H9 (cell line): ENCODE results near the gene WDR36. TPM values are rescaled to one million over a fixed set of nuclear protein-coding genes. Genes with fewer than 3 reads are reported as not detected.
A peak's percentile ranks its signal among the peaks of the same experiment; 100 is the strongest.

ENCODE experiments used
- DNase-seq: peaks from one replicate; pipeline ENCODE4 v3.0.0-alpha.2; 2017
- H2AFZ ChIP-seq: one replicate; pipeline ENCODE4 v1.6.1; 2013; ENCODE audit warnings: mild to moderate bottlenecking, low read length, control low read depth, moderate library complexity
- H2AK5ac ChIP-seq: 2 replicates; pipeline ENCODE4 v1.6.1; 2013; ENCODE audit warnings: low read length, control low read depth, mixed read lengths; ENCODE audit not compliant: insufficient read length
- H2BK120ac ChIP-seq: one replicate; pipeline ENCODE4 v1.6.1; 2013; ENCODE audit warnings: low read depth, mild to moderate bottlenecking, low read length, control low read depth, inconsistent platforms; ENCODE audit not compliant: poor library complexity, severe bottlenecking
- H2BK12ac ChIP-seq: 2 replicates; pipeline ENCODE4 v1.6.1; 2013; ENCODE audit warnings: low read length, control low read depth, mixed read lengths, low read depth; ENCODE audit not compliant: insufficient read length
- H2BK15ac ChIP-seq: 2 replicates; pipeline ENCODE4 v1.6.1; 2013; ENCODE audit warnings: low read depth, low read length, control low read depth
- H2BK20ac ChIP-seq: one replicate; pipeline ENCODE4 v1.6.1; 2013; ENCODE audit warnings: low read depth, mild to moderate bottlenecking, low read length, control low read depth, inconsistent platforms; ENCODE audit not compliant: poor library complexity, severe bottlenecking
- H2BK5ac ChIP-seq: 2 replicates; pipeline ENCODE4 v1.6.1; 2013; ENCODE audit warnings: low read length, control low read depth, mixed read lengths; ENCODE audit not compliant: insufficient read length
- H3K14ac ChIP-seq: 2 replicates; pipeline ENCODE4 v1.6.1; 2013; ENCODE audit warnings: low read length, control low read depth; ENCODE audit not compliant: insufficient read depth
- H3K18ac ChIP-seq: 2 replicates; pipeline ENCODE4 v1.6.1; 2013; ENCODE audit warnings: low read depth, mild to moderate bottlenecking, mixed read lengths, low read length, control low read depth; ENCODE audit not compliant: insufficient read length
- H3K23ac ChIP-seq: 2 replicates; pipeline ENCODE4 v1.6.1; 2013; ENCODE audit warnings: low read length, control low read depth, mixed read lengths, low read depth; ENCODE audit not compliant: insufficient read length
- H3K23me2 ChIP-seq: 2 replicates; pipeline ENCODE4 v1.6.1; 2013; ENCODE audit warnings: low read depth, mild to moderate bottlenecking, mixed read lengths, low read length, control low read depth; ENCODE audit not compliant: insufficient read length, poor library complexity, severe bottlenecking
- H3K27ac ChIP-seq: 2 replicates; pipeline ENCODE4 v1.5.1; 2013; ENCODE audit warnings: low read length, control low read depth, mixed read lengths, low read depth; ENCODE audit not compliant: insufficient read length
- H3K27me3 ChIP-seq: 2 replicates; pipeline ENCODE4 v1.6.1; 2013; ENCODE audit warnings: low read length, control low read depth, inconsistent platforms; ENCODE audit not compliant: insufficient read depth
- H3K4ac ChIP-seq: 2 replicates; pipeline ENCODE4 v1.6.1; 2013; ENCODE audit warnings: low read depth, mild to moderate bottlenecking, control low read depth, inconsistent platforms, low read length, moderate library complexity
- H3K4me1 ChIP-seq: 2 replicates; pipeline ENCODE4 v1.6.1; 2013; ENCODE audit warnings: low read length, control low read depth, inconsistent platforms; ENCODE audit not compliant: insufficient read depth
- H3K4me2 ChIP-seq: 2 replicates; pipeline ENCODE4 v1.6.1; 2013; ENCODE audit warnings: low read length, control low read depth, mixed read lengths; ENCODE audit not compliant: insufficient read length, insufficient read depth
- H3K56ac ChIP-seq: 2 replicates; pipeline ENCODE4 v1.6.1; 2013; ENCODE audit warnings: low read depth, mild to moderate bottlenecking, mixed read lengths, low read length, control low read depth; ENCODE audit not compliant: insufficient read length
- H3K79me1 ChIP-seq: 2 replicates; pipeline ENCODE4 v1.6.1; 2013; ENCODE audit warnings: low read depth, mild to moderate bottlenecking, moderate library complexity, low read length, control low read depth, inconsistent platforms; ENCODE audit not compliant: insufficient read depth, poor library complexity, severe bottlenecking
- H3K79me2 ChIP-seq: 2 replicates; pipeline ENCODE4 v1.6.1; 2013; ENCODE audit warnings: low read length, control low read depth, inconsistent platforms; ENCODE audit not compliant: insufficient read depth
- H3K9ac ChIP-seq: 2 replicates; pipeline ENCODE4 v1.6.1; 2013; ENCODE audit warnings: low read length, control low read depth, mixed read lengths; ENCODE audit not compliant: insufficient read length; ENCODE audit errors: extremely low read depth
- H3K9me3 ChIP-seq: one replicate; pipeline ENCODE4 v1.6.1; 2013; ENCODE audit warnings: low read depth, low read length, inconsistent platforms; ENCODE audit not compliant: control insufficient read depth
- H3T11ph ChIP-seq: one replicate; pipeline ENCODE4 v1.6.1; 2013; ENCODE audit warnings: mild to moderate bottlenecking, low read length, control low read depth, inconsistent platforms
- H4K20me1 ChIP-seq: one replicate; pipeline ENCODE4 v1.6.1; 2013; ENCODE audit not compliant: control insufficient read depth, insufficient read length, insufficient read depth
- H4K5ac ChIP-seq: 2 replicates; pipeline ENCODE4 v1.6.1; 2013; ENCODE audit warnings: low read depth, mild to moderate bottlenecking, mixed read lengths, low read length, control low read depth; ENCODE audit not compliant: insufficient read length
- H4K8ac ChIP-seq: replicated peaks from 2 replicates; pipeline ENCODE4 v1.6.1; 2013; ENCODE audit warnings: low read length, control low read depth, mixed read lengths, low read depth; ENCODE audit not compliant: insufficient read length
- H4K91ac ChIP-seq: 2 replicates; pipeline ENCODE4 v1.6.1; 2013; ENCODE audit warnings: low read depth, mild to moderate bottlenecking, moderate library complexity, mixed read lengths, low read length, control low read depth; ENCODE audit not compliant: insufficient read length
- H3K27ac Mint-ChIP-seq, 3 experiments: 2 replicates in 2 of 3; 3 replicates in 1 of 3; pipeline ENCODE4 v1.8.0; 2020 to 2021; ENCODE audit warnings: mixed read lengths in 3 of 3, mild to moderate bottlenecking in 1 of 3, moderate library complexity in 1 of 3
- H3K27me3 Mint-ChIP-seq: 2 replicates; pipeline ENCODE4 v1.8.0; 2021; ENCODE audit warnings: low read depth, mild to moderate bottlenecking, moderate library complexity, mixed read lengths
- H3K36me3 Mint-ChIP-seq, 3 experiments: 2 replicates in 2 of 3; 3 replicates in 1 of 3; pipeline ENCODE4 v1.8.0; 2020 to 2021; ENCODE audit warnings: low read depth in 3 of 3, mixed read lengths in 3 of 3; ENCODE audit not compliant: insufficient read depth in 1 of 3
- H3K4me1 Mint-ChIP-seq, 2 experiments: 2 replicates each; pipeline ENCODE4 v1.8.0; 2020; ENCODE audit warnings: mixed read lengths in 2 of 2
- H3K4me3 Mint-ChIP-seq, 2 experiments: 2 replicates in 1 of 2; 3 replicates in 1 of 2; pipeline ENCODE4 v1.8.0; 2020 to 2021; ENCODE audit warnings: mild to moderate bottlenecking in 2 of 2, mixed read lengths in 2 of 2, moderate library complexity in 1 of 2
- H3K9me3 Mint-ChIP-seq, 2 experiments: 2 replicates in 1 of 2; 3 replicates in 1 of 2; pipeline ENCODE4 v1.8.0; 2020; ENCODE audit warnings: mild to moderate bottlenecking in 2 of 2, mixed read lengths in 2 of 2, moderate library complexity in 1 of 2
- CTCF ChIP-seq: fragments of 200-600 bp; sonication (generic); conservative IDR thresholded peaks from 3 replicates; pipeline ENCODE4 v1.8.0; 2021; ENCODE audit warnings: antibody characterized with exemption, mild to moderate bottlenecking
- WGBS: extraction: QIAGEN DNeasy Blood & Tissue Kit; methylation state at CpG from one replicate; pipeline ENCODE4 v1.1.7; 2013; ENCODE audit warnings: missing lambda C conversion rate, low lambda C conversion rate, mixed read lengths; ENCODE audit not compliant: insufficient read length; ENCODE audit errors: extremely low coverage; 5-methylcytosine and 5-hydroxymethylcytosine counted together
- total RNA-seq: library from RNA; stranded (reverse); gene quantifications from 2 replicates; pipeline ENCODE4 v1.2.1, GENCODE V29; 2021

The WDR36 gene
- total RNA-seq, 1 experiment from 2014 or later = 42.0 TPM

- no peak overlapping the region for H3K23ac ChIP-seq
- H3K79me2 ChIP-seq = no peaks in the 10 kb centered on the region
- no peak overlapping the region for H2BK12ac ChIP-seq
- H3K14ac ChIP-seq = no peak overlapping the region
- no peaks in the 10 kb centered on the region for H4K20me1 ChIP-seq
- H3K4me2 ChIP-seq = no peak overlapping the region
- no peaks in the 10 kb centered on the region for H3K27me3 ChIP-seq
- H2BK20ac ChIP-seq = no peak overlapping the region
- no peak overlapping the region for H4K91ac ChIP-seq
- no peak overlapping the region for H2BK120ac ChIP-seq
- H3K9me3 Mint-ChIP-seq = no peaks in the 10 kb centered on the region
- H3K79me1 ChIP-seq = no peaks in the 10 kb centered on the region
- TF ChIP-seq CTCF = no peak
- H3K36me3 Mint-ChIP-seq = peaks cover 7 to 34% (median 33%) of the 10 kb centered on the region in 3 experiments; a peak in 6 of 7 replicates
- H3K56ac ChIP-seq = no peak overlapping the region
- no CpG with 5 or more reads among the region's 3 CpGs for WGBS
- H3K9ac ChIP-seq = no peak overlapping the region
- no peak overlapping the region for H3K4ac ChIP-seq
- H3K18ac ChIP-seq = no peak overlapping the region
- H3K23me2 ChIP-seq = no peaks in the 10 kb centered on the region
- H3K27ac ChIP-seq = no peak overlapping the region
- H2BK15ac ChIP-seq = no peak overlapping the region
- H2AK5ac ChIP-seq = no peak overlapping the region
- H3K27ac Mint-ChIP-seq = peak overlapping the region; percentile 69 to 87 (median 74); a peak in 5 of 7 replicates
- DNase-seq = peak; percentile 32
- no peak overlapping the region for H4K5ac ChIP-seq
- H4K8ac ChIP-seq = no peak overlapping the region
- no peak overlapping the region for H3T11ph ChIP-seq
- H3K4me1 ChIP-seq = peaks cover 6% of the 10 kb centered on the region
- H3K27me3 Mint-ChIP-seq = no peaks in the 10 kb centered on the region
- no peak overlapping the region for H2BK5ac ChIP-seq
- H3K9me3 ChIP-seq = no peaks in the 10 kb centered on the region
- H3K4me1 Mint-ChIP-seq = peaks cover 49 to 55% of the 10 kb centered on the region in 2 experiments
- no peak overlapping the region for H3K4me3 Mint-ChIP-seq
- H2AFZ ChIP-seq = no peak overlapping the region
These were observed 35.5 kb downstream of the WDR36 start for GRCh38 chr5:111127453-111128195.
